Upper lobe of left lung (tissue), 4 donors: ENCODE data around the gene KANK3.
"Not testable (repeated sequence)": the region's sequence is repeated elsewhere in the genome, so short reads cannot be mapped to it uniquely, and the experiment has no call there.

Source experiments
- EP300 ChIP-seq, 4 donors: sonication (generic); formaldehyde crosslinking; IDR thresholded peaks; one replicate each; pipeline ENCODE4 v1.5.1; 2017; ENCODE audit warnings: antibody characterized with exemption in 4 of 4, control low read depth in 2 of 4
- TF ChIP-seq, protein P1 (sequence below), 6 experiments: fragments of 450-650 bp in 4 of 6; fragments of 200-600 bp in 2 of 6; sonication (generic) in 2 of 6; IDR thresholded peaks; one replicate each; pipeline ENCODE4 v1.5.1; 2016 to 2019; ENCODE audit warnings: antibody characterized with exemption in 6 of 6

- TF ChIP-seq, protein P1, sequence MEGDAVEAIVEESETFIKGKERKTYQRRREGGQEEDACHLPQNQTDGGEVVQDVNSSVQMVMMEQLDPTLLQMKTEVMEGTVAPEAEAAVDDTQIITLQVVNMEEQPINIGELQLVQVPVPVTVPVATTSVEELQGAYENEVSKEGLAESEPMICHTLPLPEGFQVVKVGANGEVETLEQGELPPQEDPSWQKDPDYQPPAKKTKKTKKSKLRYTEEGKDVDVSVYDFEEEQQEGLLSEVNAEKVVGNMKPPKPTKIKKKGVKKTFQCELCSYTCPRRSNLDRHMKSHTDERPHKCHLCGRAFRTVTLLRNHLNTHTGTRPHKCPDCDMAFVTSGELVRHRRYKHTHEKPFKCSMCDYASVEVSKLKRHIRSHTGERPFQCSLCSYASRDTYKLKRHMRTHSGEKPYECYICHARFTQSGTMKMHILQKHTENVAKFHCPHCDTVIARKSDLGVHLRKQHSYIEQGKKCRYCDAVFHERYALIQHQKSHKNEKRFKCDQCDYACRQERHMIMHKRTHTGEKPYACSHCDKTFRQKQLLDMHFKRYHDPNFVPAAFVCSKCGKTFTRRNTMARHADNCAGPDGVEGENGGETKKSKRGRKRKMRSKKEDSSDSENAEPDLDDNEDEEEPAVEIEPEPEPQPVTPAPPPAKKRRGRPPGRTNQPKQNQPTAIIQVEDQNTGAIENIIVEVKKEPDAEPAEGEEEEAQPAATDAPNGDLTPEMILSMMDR (IDR thresholded peaks at IDR 0.05) = not testable (repeated sequence)
- TF ChIP-seq EP300 (IDR thresholded peaks at IDR 0.05) = not testable (repeated sequence)
Measured at GRCh38 chr19:8375766-8376165, 32.7 kb upstream of the KANK3 start.
